ENCODE data around the gene SCFD1. TPM values are rescaled to one million over a fixed set of nuclear protein-coding genes. Genes with fewer than 3 reads are reported as not detected.

SCFD1 gene
- total RNA-seq, 1 experiment from 2014 or later = 50.5 TPM

DNA sequence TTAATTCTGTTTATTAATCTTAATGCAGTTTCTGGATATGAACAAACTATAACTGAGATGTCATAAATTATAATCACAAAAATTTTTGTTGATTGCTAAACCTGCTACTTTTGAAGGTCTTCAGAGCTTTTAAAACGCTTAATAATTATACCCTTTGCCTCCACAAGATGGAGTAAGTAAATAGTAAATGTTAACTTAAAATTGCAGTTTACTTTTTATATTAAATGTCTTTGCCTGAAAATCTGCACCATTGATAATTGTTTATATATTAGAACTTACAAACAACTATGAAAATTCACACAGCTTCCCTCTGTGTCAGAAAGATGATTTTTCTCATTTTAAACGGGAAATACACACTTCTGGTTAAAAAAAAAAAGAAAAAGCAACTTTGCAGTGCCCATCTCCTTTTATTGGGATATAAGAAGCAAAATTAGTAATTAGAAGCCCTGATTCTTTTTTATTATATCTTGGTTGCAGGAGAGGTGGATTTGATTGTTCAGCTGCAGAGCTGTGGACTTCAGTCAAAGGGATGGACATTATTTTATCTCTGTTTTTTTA lies 35.6 kb downstream of the SCFD1 start:
- no peak overlapping the region for H3K4me3 Mint-ChIP-seq (ENCODE audit: low read depth, unreplicated experiment)
- peaks cover 4% of the 10 kb centered on the region for H3K36me3 Mint-ChIP-seq (ENCODE audit: insufficient read depth, unreplicated experiment)
- H3K27ac Mint-ChIP-seq (ENCODE audit: unreplicated experiment) = no peak overlapping the region
- no peak for DNase-seq
- intact Hi-C loops (cut with micrococcal nuclease; ENCODE audit: unreplicated experiment) = loop anchor here (2.0 to 5.0 kb wide), 2 partner anchors 249 to 700 kb away; no protein-coding TSS in a partner anchor
- H3K4me1 Mint-ChIP-seq (ENCODE audit: low read depth, unreplicated experiment) = no peaks in the 10 kb centered on the region
- TF ChIP-seq, protein P1, sequence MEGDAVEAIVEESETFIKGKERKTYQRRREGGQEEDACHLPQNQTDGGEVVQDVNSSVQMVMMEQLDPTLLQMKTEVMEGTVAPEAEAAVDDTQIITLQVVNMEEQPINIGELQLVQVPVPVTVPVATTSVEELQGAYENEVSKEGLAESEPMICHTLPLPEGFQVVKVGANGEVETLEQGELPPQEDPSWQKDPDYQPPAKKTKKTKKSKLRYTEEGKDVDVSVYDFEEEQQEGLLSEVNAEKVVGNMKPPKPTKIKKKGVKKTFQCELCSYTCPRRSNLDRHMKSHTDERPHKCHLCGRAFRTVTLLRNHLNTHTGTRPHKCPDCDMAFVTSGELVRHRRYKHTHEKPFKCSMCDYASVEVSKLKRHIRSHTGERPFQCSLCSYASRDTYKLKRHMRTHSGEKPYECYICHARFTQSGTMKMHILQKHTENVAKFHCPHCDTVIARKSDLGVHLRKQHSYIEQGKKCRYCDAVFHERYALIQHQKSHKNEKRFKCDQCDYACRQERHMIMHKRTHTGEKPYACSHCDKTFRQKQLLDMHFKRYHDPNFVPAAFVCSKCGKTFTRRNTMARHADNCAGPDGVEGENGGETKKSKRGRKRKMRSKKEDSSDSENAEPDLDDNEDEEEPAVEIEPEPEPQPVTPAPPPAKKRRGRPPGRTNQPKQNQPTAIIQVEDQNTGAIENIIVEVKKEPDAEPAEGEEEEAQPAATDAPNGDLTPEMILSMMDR (IDR thresholded peaks at IDR 0.05; ENCODE audit: unreplicated experiment) = no peak
- no peaks in the 10 kb centered on the region for H3K9me3 Mint-ChIP-seq (ENCODE audit: low read depth, unreplicated experiment)
- CTCF ChIA-PET = interaction anchor here (0.7 kb wide), 2 partner anchors 448 to 1549 kb away, joined by 3 read pairs; no protein-coding TSS in a partner anchor
- no TSS peak for BruUV-seq (replicated peaks)
- no peaks in the 10 kb centered on the region for H3K27me3 Mint-ChIP-seq (ENCODE audit: unreplicated experiment)

DNA sequence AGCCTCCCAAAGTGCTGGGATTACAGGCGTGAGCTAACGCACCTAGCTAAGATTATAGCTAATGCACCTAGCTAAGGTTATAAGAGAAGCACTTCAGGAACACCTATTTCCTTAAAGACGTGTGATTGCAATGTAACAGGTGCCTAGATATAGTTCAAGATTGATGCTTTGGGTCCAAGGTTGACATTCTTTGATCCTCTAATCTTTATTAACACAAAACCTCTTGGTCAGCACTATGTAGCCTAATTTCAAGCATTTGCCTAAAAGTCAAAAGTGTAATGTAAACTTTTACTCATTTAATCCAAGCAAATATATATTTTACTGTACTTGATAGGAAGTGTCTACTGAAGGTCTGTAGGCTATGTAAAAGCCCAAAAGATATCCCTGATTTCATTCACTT lies 36.5 kb downstream of the SCFD1 start:
- Mint-ChIP-seq H3K27me3 (ENCODE audit: unreplicated experiment) (no peaks in the 10 kb centered on the region), H3K4me1 (ENCODE audit: low read depth, unreplicated experiment) (no peaks in the 10 kb centered on the region), H3K27ac (ENCODE audit: unreplicated experiment) (no peak overlapping the region), H3K4me3 (ENCODE audit: low read depth, unreplicated experiment) (no peak overlapping the region), H3K9me3 (ENCODE audit: low read depth, unreplicated experiment) (no peaks in the 10 kb centered on the region), H3K36me3 (ENCODE audit: insufficient read depth, unreplicated experiment) (peaks cover 4% of the 10 kb centered on the region)
- CTCF ChIA-PET = no interaction called here
- TF ChIP-seq, protein P1 (IDR thresholded peaks at IDR 0.05; ENCODE audit: unreplicated experiment) = no peak
- intact Hi-C loops (cut with micrococcal nuclease; ENCODE audit: unreplicated experiment) = loop anchor here (5.0 kb wide), 1 partner anchor 699 kb away; no protein-coding TSS in a partner anchor
- BruUV-seq (replicated peaks) = no TSS peak
- no peak for DNase-seq

DNA sequence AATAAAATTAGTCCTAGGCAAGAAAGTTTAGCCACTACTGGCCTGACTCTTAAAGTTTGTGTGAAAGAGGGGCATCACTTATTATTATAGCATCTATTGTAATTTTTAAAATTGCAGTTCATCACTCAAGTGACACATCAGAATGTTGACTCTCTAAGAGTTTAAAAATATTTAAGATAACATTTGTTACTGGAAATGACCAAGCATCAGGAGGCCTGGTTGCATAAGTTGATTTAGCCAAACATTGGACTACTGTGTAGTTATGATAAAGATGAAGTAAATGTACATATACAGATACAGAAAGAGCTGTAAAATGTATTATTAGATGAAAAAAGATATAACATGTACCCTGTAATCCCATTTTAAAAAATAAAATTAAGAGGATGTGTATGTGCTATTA lies 47.5 kb downstream of the SCFD1 start:
- intact Hi-C loops (cut with micrococcal nuclease; ENCODE audit: unreplicated experiment) = no loop called here

DNA sequence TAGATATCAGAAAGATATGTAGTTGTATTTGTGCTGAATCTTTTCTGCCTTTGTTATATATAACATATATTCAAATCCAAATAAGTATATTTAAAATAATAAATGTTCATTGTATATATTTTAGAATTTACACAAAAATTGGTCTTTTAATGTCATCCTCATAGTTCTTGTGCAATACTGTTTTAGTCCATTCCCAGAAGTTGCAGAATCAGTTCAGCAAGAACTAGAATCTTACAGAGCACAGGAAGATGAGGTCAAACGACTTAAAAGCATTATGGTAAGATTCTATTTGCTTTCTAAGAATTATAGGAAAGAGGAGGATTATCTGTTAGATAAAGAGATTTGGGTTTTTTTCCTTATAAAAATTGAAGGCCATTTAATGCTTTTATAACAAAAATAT lies 51.0 kb downstream of the SCFD1 start:
- H3K27me3 Mint-ChIP-seq (ENCODE audit: unreplicated experiment) = no peaks in the 10 kb centered on the region
- H3K27ac Mint-ChIP-seq (ENCODE audit: unreplicated experiment) = no peak overlapping the region
- H3K4me1 Mint-ChIP-seq (ENCODE audit: low read depth, unreplicated experiment) = no peaks in the 10 kb centered on the region
- no peak overlapping the region for H3K4me3 Mint-ChIP-seq (ENCODE audit: low read depth, unreplicated experiment)
- TF ChIP-seq, protein P1 (IDR thresholded peaks at IDR 0.05; ENCODE audit: unreplicated experiment) = no peak
- intact Hi-C loops (cut with micrococcal nuclease; ENCODE audit: unreplicated experiment) = no loop called here
- DNase-seq = no peak
- no TSS peak for BruUV-seq (replicated peaks)
- CTCF ChIA-PET = no interaction called here
- H3K36me3 Mint-ChIP-seq (ENCODE audit: insufficient read depth, unreplicated experiment) = no peaks in the 10 kb centered on the region
- no peaks in the 10 kb centered on the region for H3K9me3 Mint-ChIP-seq (ENCODE audit: low read depth, unreplicated experiment)

More for the DNA sequence above, 47.5 kb downstream of the SCFD1 start:
- H3K4me3 Mint-ChIP-seq (ENCODE audit: low read depth, unreplicated experiment) = no peak overlapping the region
- H3K9me3 Mint-ChIP-seq (ENCODE audit: low read depth, unreplicated experiment) = peaks cover 3% of the 10 kb centered on the region
- no peak for DNase-seq
- CTCF ChIA-PET = no interaction called here
- H3K27me3 Mint-ChIP-seq (ENCODE audit: unreplicated experiment) = no peaks in the 10 kb centered on the region
- no peak overlapping the region for H3K27ac Mint-ChIP-seq (ENCODE audit: unreplicated experiment)
- H3K4me1 Mint-ChIP-seq (ENCODE audit: low read depth, unreplicated experiment) = no peaks in the 10 kb centered on the region
- BruUV-seq (replicated peaks) = no TSS peak
- TF ChIP-seq, protein P1 (IDR thresholded peaks at IDR 0.05; ENCODE audit: unreplicated experiment) = no peak
- no peaks in the 10 kb centered on the region for H3K36me3 Mint-ChIP-seq (ENCODE audit: insufficient read depth, unreplicated experiment)
